ENCODE measurements around the gene LTBR. TPM values are rescaled to one million over a fixed set of nuclear protein-coding genes. Genes with fewer than 3 reads are reported as not detected.

Gene LTBR
- total and polyA plus RNA-seq, 10 of the 15 experiments (the other 5 are each of a cell fraction or from before 2014, with no cell fraction given), result 0.24 to 0.44 TPM; not detected in 8

DNA sequence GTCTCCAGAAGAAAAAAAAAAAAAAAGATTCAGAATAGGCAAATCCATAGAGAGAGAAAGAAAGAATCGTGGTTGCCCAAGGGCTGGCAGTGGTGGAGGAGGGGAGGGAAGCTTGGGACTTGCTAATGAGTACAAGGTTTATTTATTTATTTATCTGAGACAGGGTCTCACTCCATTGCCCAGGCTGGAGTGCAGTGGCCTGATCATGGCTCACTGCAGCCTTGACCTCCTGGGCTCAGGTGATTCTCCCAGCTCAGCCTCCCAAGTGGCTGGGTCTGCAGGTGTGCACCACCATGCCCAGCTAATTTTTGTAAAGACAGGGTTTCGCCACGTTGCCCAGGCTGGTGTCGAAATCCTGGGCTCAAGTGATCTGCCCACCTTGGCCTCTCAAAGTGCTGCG is 32.3 kb upstream of the LTBR start:
- Histone ChIP-seq H3K27me3 (replicated peaks in 1 of 2; ENCODE audit: control insufficient read depth in 2 of 2, insufficient read depth in 2 of 2, low read length in 1 of 2) (peaks cover 3 to 7% of the 10 kb centered on the region in 2 experiments; a peak in 3 of 4 replicates), H2AFZ (ENCODE audit: control insufficient read depth, low read depth, low read length) (no peak overlapping the region), H3K9me3 (replicated peaks; ENCODE audit: control insufficient read depth, insufficient read depth, low read length) (no peaks in the 10 kb centered on the region; the same call in 2 of the 3 replicates), H3K9ac (ENCODE audit: control insufficient read depth, insufficient read depth, low read length) (no peak overlapping the region), H3K4me1 (ENCODE audit: control insufficient read depth, insufficient read depth, low read length) (no peaks in the 10 kb centered on the region; the same call in 1 of the 2 replicates), H3K4me3 (no peak overlapping the region), H4K20me1 (ENCODE audit: control insufficient read depth, insufficient read depth) (no peaks in the 10 kb centered on the region), H3K27ac (ENCODE audit: control insufficient read depth, insufficient read depth) (no peak overlapping the region), H3K36me3 (ENCODE audit: control insufficient read depth in 2 of 2, insufficient read depth in 2 of 2, low read length in 1 of 2) (no peaks in the 10 kb centered on the region), H3K79me2 (ENCODE audit: control insufficient read depth, insufficient read depth, low read length) (no peaks in the 10 kb centered on the region), H3K4me2 (ENCODE audit: control insufficient read depth, insufficient read depth) (no peak overlapping the region)
- DNase-seq (ENCODE audit: low read depth, low spot score) (no peak), ATAC-seq (no peak), FAIRE-seq (no peak)
- ChIA-PET POLR2A (no interaction called here), RAD21 (ENCODE audit: unreplicated experiment) (no interaction called here), SMC1A (ENCODE audit: uncharacterized antibody, unreplicated experiment) (interaction anchor here (1.2 kb wide), 1 partner anchor 29 kb away, joined by 3 read pairs; no protein-coding TSS in a partner anchor), CTCF (interaction anchor here (1.0 to 1.8 kb wide), 2 partner anchors 10 to 16 kb away, joined by 5 read pairs; partner anchors contain the start of gene TNFRSF1A)
- intact Hi-C loops (cut with micrococcal nuclease; ENCODE audit: unreplicated experiment), result no loop called here
- BruUV-seq (replicated peaks), result no TSS peak
- in situ Hi-C loops (cut with MboI), result no loop called here
- WGBS (ENCODE audit: insufficient coverage, insufficient replicate concordance, low lambda C conversion rate, missing lambda C conversion rate), result 44% methylated on average over 5 of the region's 5 CpGs
- TF ChIP-seq NR2C1 (IDR thresholded peaks at IDR 0.05) (no peak), JUNB (IDR thresholded peaks at IDR 0.05) (no peak), SP1 (IDR thresholded peaks at IDR 0.05; ENCODE audit: low read depth, low read length) (no peak), JUND (IDR thresholded peaks at IDR 0.05; ENCODE audit: low read depth, low read length) (no peak), EZH2 (IDR thresholded peaks at IDR 0.05; ENCODE audit: borderline replicate concordance, control insufficient read depth, low read depth, low read length) (no peak), STAT1 (conservative IDR thresholded peaks at IDR 0.05) (no peak), POLR2AphosphoS2 (IDR thresholded peaks at IDR 0.05; ENCODE audit: low read depth, low read length) (no peak), MXI1 (IDR thresholded peaks at IDR 0.05; ENCODE audit: low read depth, low read length) (no peak), SREBF1 (IDR thresholded peaks at IDR 0.05; ENCODE audit: low read length) (no peak), ZSCAN29 (IDR thresholded peaks at IDR 0.05) (no peak), SIX5 (IDR thresholded peaks at IDR 0.05; ENCODE audit: low read depth, low read length, severe bottlenecking) (no peak)
- TF ChIP-seq, protein P1, sequence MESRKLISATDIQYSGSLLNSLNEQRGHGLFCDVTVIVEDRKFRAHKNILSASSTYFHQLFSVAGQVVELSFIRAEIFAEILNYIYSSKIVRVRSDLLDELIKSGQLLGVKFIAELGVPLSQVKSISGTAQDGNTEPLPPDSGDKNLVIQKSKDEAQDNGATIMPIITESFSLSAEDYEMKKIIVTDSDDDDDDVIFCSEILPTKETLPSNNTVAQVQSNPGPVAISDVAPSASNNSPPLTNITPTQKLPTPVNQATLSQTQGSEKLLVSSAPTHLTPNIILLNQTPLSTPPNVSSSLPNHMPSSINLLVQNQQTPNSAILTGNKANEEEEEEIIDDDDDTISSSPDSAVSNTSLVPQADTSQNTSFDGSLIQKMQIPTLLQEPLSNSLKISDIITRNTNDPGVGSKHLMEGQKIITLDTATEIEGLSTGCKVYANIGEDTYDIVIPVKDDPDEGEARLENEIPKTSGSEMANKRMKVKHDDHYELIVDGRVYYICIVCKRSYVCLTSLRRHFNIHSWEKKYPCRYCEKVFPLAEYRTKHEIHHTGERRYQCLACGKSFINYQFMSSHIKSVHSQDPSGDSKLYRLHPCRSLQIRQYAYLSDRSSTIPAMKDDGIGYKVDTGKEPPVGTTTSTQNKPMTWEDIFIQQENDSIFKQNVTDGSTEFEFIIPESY (IDR thresholded peaks at IDR 0.05), result no peak
- TF ChIP-seq, protein P2, sequence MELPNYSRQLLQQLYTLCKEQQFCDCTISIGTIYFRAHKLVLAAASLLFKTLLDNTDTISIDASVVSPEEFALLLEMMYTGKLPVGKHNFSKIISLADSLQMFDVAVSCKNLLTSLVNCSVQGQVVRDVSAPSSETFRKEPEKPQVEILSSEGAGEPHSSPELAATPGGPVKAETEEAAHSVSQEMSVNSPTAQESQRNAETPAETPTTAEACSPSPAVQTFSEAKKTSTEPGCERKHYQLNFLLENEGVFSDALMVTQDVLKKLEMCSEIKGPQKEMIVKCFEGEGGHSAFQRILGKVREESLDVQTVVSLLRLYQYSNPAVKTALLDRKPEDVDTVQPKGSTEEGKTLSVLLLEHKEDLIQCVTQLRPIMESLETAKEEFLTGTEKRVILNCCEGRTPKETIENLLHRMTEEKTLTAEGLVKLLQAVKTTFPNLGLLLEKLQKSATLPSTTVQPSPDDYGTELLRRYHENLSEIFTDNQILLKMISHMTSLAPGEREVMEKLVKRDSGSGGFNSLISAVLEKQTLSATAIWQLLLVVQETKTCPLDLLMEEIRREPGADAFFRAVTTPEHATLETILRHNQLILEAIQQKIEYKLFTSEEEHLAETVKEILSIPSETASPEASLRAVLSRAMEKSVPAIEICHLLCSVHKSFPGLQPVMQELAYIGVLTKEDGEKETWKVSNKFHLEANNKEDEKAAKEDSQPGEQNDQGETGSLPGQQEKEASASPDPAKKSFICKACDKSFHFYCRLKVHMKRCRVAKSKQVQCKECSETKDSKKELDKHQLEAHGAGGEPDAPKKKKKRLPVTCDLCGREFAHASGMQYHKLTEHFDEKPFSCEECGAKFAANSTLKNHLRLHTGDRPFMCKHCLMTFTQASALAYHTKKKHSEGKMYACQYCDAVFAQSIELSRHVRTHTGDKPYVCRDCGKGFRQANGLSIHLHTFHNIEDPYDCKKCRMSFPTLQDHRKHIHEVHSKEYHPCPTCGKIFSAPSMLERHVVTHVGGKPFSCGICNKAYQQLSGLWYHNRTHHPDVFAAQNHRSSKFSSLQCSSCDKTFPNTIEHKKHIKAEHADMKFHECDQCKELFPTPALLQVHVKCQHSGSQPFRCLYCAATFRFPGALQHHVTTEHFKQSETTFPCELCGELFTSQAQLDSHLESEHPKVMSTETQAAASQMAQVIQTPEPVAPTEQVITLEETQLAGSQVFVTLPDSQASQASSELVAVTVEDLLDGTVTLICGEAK (IDR thresholded peaks at IDR 0.05; ENCODE audit: borderline replicate concordance), result no peak
- TF ChIP-seq, protein P3, sequence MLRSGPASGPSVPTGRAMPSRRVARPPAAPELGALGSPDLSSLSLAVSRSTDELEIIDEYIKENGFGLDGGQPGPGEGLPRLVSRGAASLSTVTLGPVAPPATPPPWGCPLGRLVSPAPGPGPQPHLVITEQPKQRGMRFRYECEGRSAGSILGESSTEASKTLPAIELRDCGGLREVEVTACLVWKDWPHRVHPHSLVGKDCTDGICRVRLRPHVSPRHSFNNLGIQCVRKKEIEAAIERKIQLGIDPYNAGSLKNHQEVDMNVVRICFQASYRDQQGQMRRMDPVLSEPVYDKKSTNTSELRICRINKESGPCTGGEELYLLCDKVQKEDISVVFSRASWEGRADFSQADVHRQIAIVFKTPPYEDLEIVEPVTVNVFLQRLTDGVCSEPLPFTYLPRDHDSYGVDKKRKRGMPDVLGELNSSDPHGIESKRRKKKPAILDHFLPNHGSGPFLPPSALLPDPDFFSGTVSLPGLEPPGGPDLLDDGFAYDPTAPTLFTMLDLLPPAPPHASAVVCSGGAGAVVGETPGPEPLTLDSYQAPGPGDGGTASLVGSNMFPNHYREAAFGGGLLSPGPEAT (IDR thresholded peaks at IDR 0.05; ENCODE audit: low read depth), result no peak

Measured in GM12878 (cell line).